Transverse colon (tissue), 3 donors: ENCODE data around the gene BICDL2.

Experiments
- POLR2A ChIP-seq: fragments of 450-650 bp; IDR thresholded peaks from one replicate; pipeline ENCODE4 v1.6.1; 2016; ENCODE audit warnings: antibody characterized with exemption, mild to moderate bottlenecking, moderate library complexity
- TF ChIP-seq, protein P1 (sequence below), 5 experiments: fragments of 200-600 bp in 3 of 5; fragments of 450-650 bp in 2 of 5; sonication (generic) in 3 of 5; IDR thresholded peaks; 1 replicate in 2 of 5; 2 replicates in 3 of 5; pipeline ENCODE4 v1.5.1; 2016 to 2017; ENCODE audit warnings: antibody characterized with exemption in 5 of 5, inconsistent platforms in 3 of 5, mild to moderate bottlenecking in 2 of 5, moderate library complexity in 1 of 5

DNA sequence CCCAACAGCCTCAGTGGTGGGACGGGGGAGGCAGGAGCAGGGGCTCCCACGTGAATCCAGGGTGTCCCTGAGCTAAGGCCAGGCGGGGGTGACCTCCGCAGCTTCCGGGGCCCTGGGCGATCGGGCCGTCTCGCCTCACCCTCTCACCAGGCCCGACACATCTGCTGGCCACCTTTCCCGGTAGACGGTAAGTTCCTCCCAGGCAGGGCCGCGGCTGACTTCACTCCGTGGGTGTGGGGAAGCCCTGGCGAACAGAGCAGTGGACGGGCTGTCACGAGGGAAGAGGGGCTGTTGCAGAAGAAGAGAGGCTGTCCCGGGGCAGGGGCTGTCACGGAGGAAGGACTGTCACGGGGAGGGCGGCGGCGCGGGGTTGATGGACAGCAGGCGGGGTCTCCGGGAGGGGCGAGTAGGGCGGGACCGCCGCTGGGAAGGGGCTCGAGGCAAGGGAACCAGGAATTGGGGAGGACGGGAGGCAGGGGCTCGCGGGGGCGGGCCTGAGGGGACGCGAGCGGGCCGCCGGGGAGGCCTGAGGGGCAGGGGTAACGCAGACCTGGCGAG, 57.0 kb downstream of the BICDL2 start:
- TF ChIP-seq, protein P1, sequence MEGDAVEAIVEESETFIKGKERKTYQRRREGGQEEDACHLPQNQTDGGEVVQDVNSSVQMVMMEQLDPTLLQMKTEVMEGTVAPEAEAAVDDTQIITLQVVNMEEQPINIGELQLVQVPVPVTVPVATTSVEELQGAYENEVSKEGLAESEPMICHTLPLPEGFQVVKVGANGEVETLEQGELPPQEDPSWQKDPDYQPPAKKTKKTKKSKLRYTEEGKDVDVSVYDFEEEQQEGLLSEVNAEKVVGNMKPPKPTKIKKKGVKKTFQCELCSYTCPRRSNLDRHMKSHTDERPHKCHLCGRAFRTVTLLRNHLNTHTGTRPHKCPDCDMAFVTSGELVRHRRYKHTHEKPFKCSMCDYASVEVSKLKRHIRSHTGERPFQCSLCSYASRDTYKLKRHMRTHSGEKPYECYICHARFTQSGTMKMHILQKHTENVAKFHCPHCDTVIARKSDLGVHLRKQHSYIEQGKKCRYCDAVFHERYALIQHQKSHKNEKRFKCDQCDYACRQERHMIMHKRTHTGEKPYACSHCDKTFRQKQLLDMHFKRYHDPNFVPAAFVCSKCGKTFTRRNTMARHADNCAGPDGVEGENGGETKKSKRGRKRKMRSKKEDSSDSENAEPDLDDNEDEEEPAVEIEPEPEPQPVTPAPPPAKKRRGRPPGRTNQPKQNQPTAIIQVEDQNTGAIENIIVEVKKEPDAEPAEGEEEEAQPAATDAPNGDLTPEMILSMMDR (IDR thresholded peaks at IDR 0.05) = no peak
- no peak for TF ChIP-seq POLR2A
